MCF 10A (cell line): Measurements from ENCODE around the gene FNDC11. TPM values are rescaled to one million over a fixed set of nuclear protein-coding genes. Genes with fewer than 3 reads are reported as not detected.
A peak's percentile ranks its signal among the peaks of the same experiment; 100 is the strongest.

Source experiments
- BruUV-seq: library from RNA; stranded (reverse); fragments of 400-500 nt; replicated peaks from 2 replicates; lab custom pipeline; 2021; lab: Mats Ljungman, UMichigan
- CTCF ChIA-PET: fragments of 300-600 bp; sonication (Branson Sonifier 250); formaldehyde crosslinking; extraction: SDS; loops from one replicate; lab custom pipeline; 2021; ENCODE audit warnings: antibody characterized with exemption, inconsistent platforms; lab: Yijun Ruan, JAX
- POLR2A ChIA-PET: fragments of 300-600, 350-650 bp; sonication (Branson Sonifier 250); formaldehyde crosslinking; extraction: SDS; loops from one replicate; lab custom pipeline; 2020; ENCODE audit warnings: antibody characterized with exemption, inconsistent platforms; lab: Yijun Ruan, JAX
- DNase-seq: peaks from one replicate; pipeline ENCODE4 v3.0.0-alpha.2; 2018; ENCODE audit not compliant: unreplicated experiment
- H3K27ac Mint-ChIP-seq: one replicate; pipeline ENCODE4 v1.8.0; 2022; ENCODE audit warnings: mild to moderate bottlenecking, low read depth, mixed read lengths; ENCODE audit not compliant: unreplicated experiment
- H3K27me3 Mint-ChIP-seq: one replicate; pipeline ENCODE4 v1.8.0; 2022; ENCODE audit warnings: mixed read lengths; ENCODE audit not compliant: insufficient read depth, unreplicated experiment
- H3K36me3 Mint-ChIP-seq: one replicate; pipeline ENCODE4 v1.8.0; 2022; ENCODE audit warnings: mild to moderate bottlenecking, moderate library complexity, mixed read lengths; ENCODE audit not compliant: insufficient read depth, unreplicated experiment
- H3K4me1 Mint-ChIP-seq: one replicate; pipeline ENCODE4 v1.8.0; 2022; ENCODE audit warnings: mixed read lengths; ENCODE audit not compliant: insufficient read depth, unreplicated experiment
- H3K4me3 Mint-ChIP-seq: one replicate; pipeline ENCODE4 v1.8.0; 2022; ENCODE audit warnings: mild to moderate bottlenecking, moderate library complexity, mixed read lengths; ENCODE audit not compliant: unreplicated experiment
- H3K9me3 Mint-ChIP-seq: one replicate; pipeline ENCODE4 v1.8.0; 2022; ENCODE audit warnings: mixed read lengths; ENCODE audit not compliant: unreplicated experiment
- intact Hi-C: fragments of 100-400 bp; cut with micrococcal nuclease; formaldehyde crosslinking; loops from 2 replicates; pipeline ENCODE4 v1.14.1; 2022
- total RNA-seq: library from RNA; stranded (reverse); gene quantifications from 2 replicates; pipeline ENCODE4 v1.2.3, GENCODE V29; 2022
- TF ChIP-seq, protein P1 (sequence below): fragments of 200-600 bp; IDR thresholded peaks from one replicate; pipeline ENCODE4 v1.8.0; 2022; ENCODE audit warnings: antibody characterized with exemption, mild to moderate bottlenecking; ENCODE audit not compliant: unreplicated experiment

FNDC11 gene
- total RNA-seq, 1 experiment from 2014 or later, result 2.4 TPM

- no peak for DNase-seq
- ChIA-PET POLR2A (interaction anchor here (0.6 to 1.4 kb wide), 2 partner anchors 48 to 346 kb away, joined by 3 read pairs; partner anchors contain the start of gene GMEB2), CTCF (interaction anchor here (0.6 to 1.2 kb wide), 4 partner anchors 22 to 162 kb away, joined by 3 to 5 read pairs (median 4); partner anchors contain the start of gene PTK6)
- no peaks in the 10 kb centered on the region for H3K4me1 Mint-ChIP-seq
- no peaks in the 10 kb centered on the region for H3K27me3 Mint-ChIP-seq
- H3K36me3 Mint-ChIP-seq, result no peaks in the 10 kb centered on the region
- no peak overlapping the region for H3K27ac Mint-ChIP-seq
- intact Hi-C loops, result no loop called here
- no peak overlapping the region for H3K4me3 Mint-ChIP-seq
- TF ChIP-seq, protein P1, sequence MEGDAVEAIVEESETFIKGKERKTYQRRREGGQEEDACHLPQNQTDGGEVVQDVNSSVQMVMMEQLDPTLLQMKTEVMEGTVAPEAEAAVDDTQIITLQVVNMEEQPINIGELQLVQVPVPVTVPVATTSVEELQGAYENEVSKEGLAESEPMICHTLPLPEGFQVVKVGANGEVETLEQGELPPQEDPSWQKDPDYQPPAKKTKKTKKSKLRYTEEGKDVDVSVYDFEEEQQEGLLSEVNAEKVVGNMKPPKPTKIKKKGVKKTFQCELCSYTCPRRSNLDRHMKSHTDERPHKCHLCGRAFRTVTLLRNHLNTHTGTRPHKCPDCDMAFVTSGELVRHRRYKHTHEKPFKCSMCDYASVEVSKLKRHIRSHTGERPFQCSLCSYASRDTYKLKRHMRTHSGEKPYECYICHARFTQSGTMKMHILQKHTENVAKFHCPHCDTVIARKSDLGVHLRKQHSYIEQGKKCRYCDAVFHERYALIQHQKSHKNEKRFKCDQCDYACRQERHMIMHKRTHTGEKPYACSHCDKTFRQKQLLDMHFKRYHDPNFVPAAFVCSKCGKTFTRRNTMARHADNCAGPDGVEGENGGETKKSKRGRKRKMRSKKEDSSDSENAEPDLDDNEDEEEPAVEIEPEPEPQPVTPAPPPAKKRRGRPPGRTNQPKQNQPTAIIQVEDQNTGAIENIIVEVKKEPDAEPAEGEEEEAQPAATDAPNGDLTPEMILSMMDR, result no peak
- no TSS peak for BruUV-seq
- H3K9me3 Mint-ChIP-seq, result no peaks in the 10 kb centered on the region
Observed at GRCh38 chr20:63579017-63579694, 25.2 kb downstream of the FNDC11 start.

DNA sequence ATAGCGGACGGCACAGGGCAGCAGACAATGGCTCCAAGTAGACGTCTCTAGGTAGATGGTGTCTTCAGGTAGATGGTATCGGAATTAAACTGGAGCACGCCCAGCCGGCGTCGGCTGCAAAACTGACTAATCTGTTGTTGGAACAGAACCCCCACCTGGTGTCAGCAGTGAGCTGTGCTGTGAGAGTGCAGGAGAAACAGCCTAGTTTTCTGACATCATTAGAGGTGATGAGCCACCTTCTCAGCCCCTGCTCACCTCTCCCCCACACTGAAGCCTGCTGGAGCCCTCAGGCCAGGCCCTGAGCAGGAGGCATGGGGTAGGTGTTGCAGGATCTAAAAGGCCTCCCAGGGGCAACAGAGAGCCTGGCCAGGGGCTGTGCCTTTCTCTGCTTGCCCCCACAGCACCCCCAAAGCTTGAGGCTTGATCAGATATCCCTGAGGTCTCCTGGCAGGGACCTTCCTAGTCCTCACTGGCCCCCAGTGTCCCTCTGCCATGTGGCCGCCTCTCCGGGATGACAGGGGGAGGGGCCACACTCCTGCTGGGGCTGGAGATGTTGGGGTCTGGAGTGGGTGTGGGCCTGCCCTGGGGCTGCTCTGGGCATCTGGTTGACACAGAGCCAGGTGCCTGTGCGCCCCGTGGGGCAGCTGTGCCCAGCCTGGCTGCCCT lies 27.0 kb downstream of the FNDC11 start:
- CTCF ChIA-PET, result interaction anchor here (0.7 to 1.9 kb wide), 7 partner anchors 12 to 399 kb away, joined by 3 to 9 read pairs (median 4); no protein-coding TSS in a partner anchor
- POLR2A ChIA-PET, result interaction anchor here (0.5 to 2.6 kb wide), 3 partner anchors 32 to 360 kb away, joined by 3 to 8 read pairs (median 4); partner anchors contain the start of gene PTK6

GRCh38 chr20:63582382-63583063 lies 28.6 kb downstream of the FNDC11 start:
- no peaks in the 10 kb centered on the region for H3K9me3 Mint-ChIP-seq
- CTCF ChIA-PET, result interaction anchor here (0.6 to 1.9 kb wide), 7 partner anchors 37 to 333 kb away, joined by 3 to 9 read pairs (median 3); no protein-coding TSS in a partner anchor

More for the DNA sequence above, 27.0 kb downstream of the FNDC11 start:
- no peaks in the 10 kb centered on the region for H3K36me3 Mint-ChIP-seq
- H3K4me3 Mint-ChIP-seq, result no peak overlapping the region
- peak; percentile 74 for DNase-seq
- H3K9me3 Mint-ChIP-seq, result no peaks in the 10 kb centered on the region
- intact Hi-C loops, result loop anchor here (2.0 kb wide), 1 partner anchor 116 kb away; the partner anchor contains the start of gene TNFRSF6B
- H3K27ac Mint-ChIP-seq, result no peak overlapping the region
- no TSS peak for BruUV-seq
- no peaks in the 10 kb centered on the region for H3K27me3 Mint-ChIP-seq
- TF ChIP-seq, protein P1, result peak; percentile 66
- no peaks in the 10 kb centered on the region for H3K4me1 Mint-ChIP-seq

More at GRCh38 chr20:63582382-63583063, 28.6 kb downstream of the FNDC11 start:
- H3K27ac Mint-ChIP-seq, result no peak overlapping the region
- POLR2A ChIA-PET, result interaction anchor here (0.6 to 2.6 kb wide), 3 partner anchors 45 to 373 kb away, joined by 3 to 8 read pairs (median 4); partner anchors contain the start of genes PTK6 and UCKL1
- DNase-seq, result no peak
- H3K4me1 Mint-ChIP-seq, result no peaks in the 10 kb centered on the region
- TF ChIP-seq, protein P1, result no peak
- H3K4me3 Mint-ChIP-seq, result no peak overlapping the region
- no peaks in the 10 kb centered on the region for H3K36me3 Mint-ChIP-seq
- H3K27me3 Mint-ChIP-seq, result no peaks in the 10 kb centered on the region
- no TSS peak for BruUV-seq
- intact Hi-C loops, result no loop called here
